ENCODE measurements around the gene TMEM63A.

Gene TMEM63A

GRCh38 chr1:225877580-225877979 lies 4.6 kb downstream of the TMEM63A start:
- Histone ChIP-seq H3K27me3 (ENCODE audit: insufficient read depth, low read length) (no peaks in the 10 kb centered on the region), H2BK12ac (ENCODE audit: low read length) (no peak overlapping the region), H3K4me1 (ENCODE audit: control insufficient read depth in 1 of 2, insufficient read depth in 2 of 2, low read length in 2 of 2) (peaks cover 26 to 28% of the 10 kb centered on the region in 2 experiments), H3K9ac (ENCODE audit: low read length) (no peak overlapping the region), H3K9me3 (ENCODE audit: insufficient read depth, low read depth, low read length) (no peaks in the 10 kb centered on the region), H3K27ac (ENCODE audit: low read depth, low read length) (no peak overlapping the region), H2BK120ac (ENCODE audit: insufficient read depth, low read length, poor library complexity) (no peak overlapping the region), H3K36me3 (ENCODE audit: control insufficient read depth in 1 of 2, insufficient read depth in 2 of 2, low read length in 2 of 2) (peaks cover 3 to 9% of the 10 kb centered on the region in 2 experiments), H2BK5ac (ENCODE audit: low read depth, low read length, poor library complexity) (no peak overlapping the region), H4K12ac (ENCODE audit: low read depth, low read length) (no peak overlapping the region), H3K4me3 (ENCODE audit: low read depth, low read length) (no peak overlapping the region), H3K14ac (ENCODE audit: low read length) (no peak overlapping the region), H3K79me1 (ENCODE audit: low read length) (peaks cover 20% of the 10 kb centered on the region), H3K4me2 (ENCODE audit: low read length) (no peak overlapping the region), H3K79me2 (ENCODE audit: control insufficient read depth, insufficient read depth, low read length, poor library complexity) (peaks cover 9% of the 10 kb centered on the region), H4K91ac (ENCODE audit: low read depth, low read length) (no peak overlapping the region), H4K8ac (ENCODE audit: low read depth, low read length) (no peak overlapping the region), H2AK5ac (ENCODE audit: low read length) (no peak overlapping the region), H3K4ac (ENCODE audit: low read depth, low read length) (no peak overlapping the region), H2AFZ (ENCODE audit: insufficient read depth, low read length, poor library complexity) (no peak overlapping the region), H3K18ac (ENCODE audit: low read length) (no peak overlapping the region), H3K23ac (ENCODE audit: low read length) (no peak overlapping the region)
- peak; percentile 18 to 38 for DNase-seq
- WGBS (ENCODE audit: extremely low coverage, insufficient coverage, insufficient read length) = no CpG with 5 or more reads among the region's 10 CpGs

GRCh38 chr1:225876900-225877510 lies 5.2 kb downstream of the TMEM63A start:
- DNase-seq = peak in 1 of 2 donors; percentile 27
- Histone ChIP-seq H3K9ac (ENCODE audit: low read length) (no peak overlapping the region), H3K4ac (ENCODE audit: low read depth, low read length) (no peak overlapping the region), H3K36me3 (ENCODE audit: control insufficient read depth in 1 of 2, insufficient read depth in 2 of 2, low read length in 2 of 2) (peaks cover 3 to 9% of the 10 kb centered on the region in 2 experiments), H3K18ac (ENCODE audit: low read length) (no peak overlapping the region), H2AFZ (ENCODE audit: insufficient read depth, low read length, poor library complexity) (no peak overlapping the region), H3K27ac (ENCODE audit: low read depth, low read length) (no peak overlapping the region), H2BK12ac (ENCODE audit: low read length) (no peak overlapping the region), H3K4me1 (ENCODE audit: control insufficient read depth in 1 of 2, insufficient read depth in 2 of 2, low read length in 2 of 2) (peaks cover 25 to 28% of the 10 kb centered on the region in 2 experiments), H3K23ac (ENCODE audit: low read length) (no peak overlapping the region), H3K9me3 (ENCODE audit: insufficient read depth, low read depth, low read length) (no peaks in the 10 kb centered on the region), H3K4me2 (ENCODE audit: low read length) (no peak overlapping the region), H4K8ac (ENCODE audit: low read depth, low read length) (no peak overlapping the region), H3K79me2 (ENCODE audit: control insufficient read depth, insufficient read depth, low read length, poor library complexity) (peaks cover 7% of the 10 kb centered on the region), H3K4me3 (ENCODE audit: low read depth, low read length) (no peak overlapping the region), H4K91ac (ENCODE audit: low read depth, low read length) (no peak overlapping the region), H2BK120ac (ENCODE audit: insufficient read depth, low read length, poor library complexity) (no peak overlapping the region), H4K12ac (ENCODE audit: low read depth, low read length) (no peak overlapping the region), H3K14ac (ENCODE audit: low read length) (no peak overlapping the region), H2BK5ac (ENCODE audit: low read depth, low read length, poor library complexity) (no peak overlapping the region), H2AK5ac (ENCODE audit: low read length) (no peak overlapping the region), H3K79me1 (ENCODE audit: low read length) (peaks cover 15% of the 10 kb centered on the region), H3K27me3 (ENCODE audit: insufficient read depth, low read length) (no peaks in the 10 kb centered on the region)
- no CpG with 5 or more reads among the region's 12 CpGs for WGBS (ENCODE audit: extremely low coverage, insufficient coverage, insufficient read length)

GRCh38 chr1:225875044-225875815 lies 7.0 kb downstream of the TMEM63A start:
- H4K12ac ChIP-seq (ENCODE audit: low read depth, low read length) = no peak overlapping the region
- H2AK5ac ChIP-seq (ENCODE audit: low read length) = no peak overlapping the region
- no peak overlapping the region for H2BK12ac ChIP-seq (ENCODE audit: low read length)
- H4K8ac ChIP-seq (ENCODE audit: low read depth, low read length) = no peak overlapping the region
- no peak overlapping the region for H3K4ac ChIP-seq (ENCODE audit: low read depth, low read length)
- peak overlapping the region; percentile 53 for H2BK5ac ChIP-seq (ENCODE audit: low read depth, low read length, poor library complexity)
- no CpG with 5 or more reads among the region's 12 CpGs for WGBS (ENCODE audit: extremely low coverage, insufficient coverage, insufficient read length)
- H3K14ac ChIP-seq (ENCODE audit: low read length) = peak overlapping the region; percentile 19
- peaks cover 2% of the 10 kb centered on the region for H3K79me2 ChIP-seq (ENCODE audit: control insufficient read depth, insufficient read depth, low read length, poor library complexity)
- H3K27me3 ChIP-seq (ENCODE audit: insufficient read depth, low read length) = no peaks in the 10 kb centered on the region
- peak; percentile 88 to 91 for DNase-seq
- H3K36me3 ChIP-seq (ENCODE audit: control insufficient read depth in 1 of 2, insufficient read depth in 2 of 2, low read length in 2 of 2) = peaks cover 9 to 17% of the 10 kb centered on the region in 2 experiments
- H2BK120ac ChIP-seq (ENCODE audit: insufficient read depth, low read length, poor library complexity) = no peak overlapping the region
- peaks cover 19 to 21% of the 10 kb centered on the region in 2 experiments for H3K4me1 ChIP-seq (ENCODE audit: control insufficient read depth in 1 of 2, insufficient read depth in 2 of 2, low read length in 2 of 2)
- peaks cover 7% of the 10 kb centered on the region for H3K79me1 ChIP-seq (ENCODE audit: low read length)
- no peak overlapping the region for H3K4me3 ChIP-seq (ENCODE audit: low read depth, low read length)
- H3K9ac ChIP-seq (ENCODE audit: low read length) = no peak overlapping the region
- H3K27ac ChIP-seq (ENCODE audit: low read depth, low read length) = peak overlapping the region; percentile 89
- peak overlapping the region; percentile 49 for H4K91ac ChIP-seq (ENCODE audit: low read depth, low read length)
- no peak overlapping the region for H3K23ac ChIP-seq (ENCODE audit: low read length)
- H3K18ac ChIP-seq (ENCODE audit: low read length) = no peak overlapping the region
- H2AFZ ChIP-seq (ENCODE audit: insufficient read depth, low read length, poor library complexity) = no peak overlapping the region
- peak overlapping the region; percentile 38 for H3K4me2 ChIP-seq (ENCODE audit: low read length)
- H3K9me3 ChIP-seq (ENCODE audit: insufficient read depth, low read depth, low read length) = peaks cover 1% of the 10 kb centered on the region

- WGBS (ENCODE audit: extremely low coverage, insufficient coverage, insufficient read length) = no CpG with 5 or more reads among the region's 11 CpGs
- H4K8ac ChIP-seq (ENCODE audit: low read depth, low read length) = no peak overlapping the region
- no peak overlapping the region for H3K4me2 ChIP-seq (ENCODE audit: low read length)
- H2BK5ac ChIP-seq (ENCODE audit: low read depth, low read length, poor library complexity) = no peak overlapping the region
- DNase-seq = no peak
- H3K23ac ChIP-seq (ENCODE audit: low read length) = no peak overlapping the region
- no peak overlapping the region for H4K12ac ChIP-seq (ENCODE audit: low read depth, low read length)
- no peaks in the 10 kb centered on the region for H3K27me3 ChIP-seq (ENCODE audit: insufficient read depth, low read length)
- peaks cover 2% of the 10 kb centered on the region for H3K79me2 ChIP-seq (ENCODE audit: control insufficient read depth, insufficient read depth, low read length, poor library complexity)
- no peak overlapping the region for H3K9ac ChIP-seq (ENCODE audit: low read length)
- peak overlapping the region; percentile 19 for H2BK12ac ChIP-seq (ENCODE audit: low read length)
- peaks cover 7% of the 10 kb centered on the region for H3K79me1 ChIP-seq (ENCODE audit: low read length)
- H2BK120ac ChIP-seq (ENCODE audit: insufficient read depth, low read length, poor library complexity) = peak overlapping the region; percentile 61
- peaks cover 12 to 19% of the 10 kb centered on the region in 2 experiments for H3K36me3 ChIP-seq (ENCODE audit: control insufficient read depth in 1 of 2, insufficient read depth in 2 of 2, low read length in 2 of 2)
- peak overlapping the region; percentile 48 for H3K18ac ChIP-seq (ENCODE audit: low read length)
- H4K91ac ChIP-seq (ENCODE audit: low read depth, low read length) = no peak overlapping the region
- H3K4me3 ChIP-seq (ENCODE audit: low read depth, low read length) = no peak overlapping the region
- no peak overlapping the region for H3K4ac ChIP-seq (ENCODE audit: low read depth, low read length)
- H3K9me3 ChIP-seq (ENCODE audit: insufficient read depth, low read depth, low read length) = peaks cover 1% of the 10 kb centered on the region
- peak overlapping the region; percentile 59 for H2AK5ac ChIP-seq (ENCODE audit: low read length)
- peak overlapping the region; percentile 4 for H3K27ac ChIP-seq (ENCODE audit: low read depth, low read length)
- no peak overlapping the region for H2AFZ ChIP-seq (ENCODE audit: insufficient read depth, low read length, poor library complexity)
- H3K14ac ChIP-seq (ENCODE audit: low read length) = peak overlapping the region; percentile 38
- peaks cover 19 to 20% of the 10 kb centered on the region in 2 experiments for H3K4me1 ChIP-seq (ENCODE audit: control insufficient read depth in 1 of 2, insufficient read depth in 2 of 2, low read length in 2 of 2)
Observed at GRCh38 chr1:225874431-225874830, 7.7 kb downstream of the TMEM63A start.
